NCI-H2081 treated with DMSO at 0.1 percent for 48 hours (cell line): Measurements from ENCODE around the gene KCNN3.

ENCODE experiments used
- DNase-seq: peaks from one replicate; lab custom pipeline; 2025; lab: John Stamatoyannopoulos, UW

Gene KCNN3

GRCh38 chr1:154879038-154879421 lies 8.9 kb upstream of the KCNN3 start:
- no peak for DNase-seq

- DNase-seq: no peak
These were observed 8.4 kb upstream of the KCNN3 start for GRCh38 chr1:154878371-154879037.

- DNase-seq: no peak
These were observed 7.4 kb upstream of the KCNN3 start for GRCh38 chr1:154877370-154877974.

- DNase-seq: no peak
These were observed 6.8 kb upstream of the KCNN3 start for GRCh38 chr1:154876842-154877369.

- no peak for DNase-seq
These were observed 4.4 kb upstream of the KCNN3 start for GRCh38 chr1:154874465-154874864.

GRCh38 chr1:154873321-154873950 lies 3.4 kb upstream of the KCNN3 start:
- no peak for DNase-seq

- DNase-seq: no peak
These were observed 1.3 kb upstream of the KCNN3 start for GRCh38 chr1:154871374-154871773.

- no peak for DNase-seq
These were observed 653 bp upstream of the KCNN3 start for GRCh38 chr1:154870734-154871133.

- DNase-seq: no peak
These were observed 548 bp downstream of the KCNN3 start for GRCh38 chr1:154869351-154870114.

GRCh38 chr1:154867841-154868605 lies 2.1 kb downstream of the KCNN3 start:
- DNase-seq: no peak

- DNase-seq: no peak
These were observed 2.8 kb downstream of the KCNN3 start for GRCh38 chr1:154867064-154867825.

- DNase-seq: no peak
These were observed 3.6 kb downstream of the KCNN3 start for GRCh38 chr1:154866257-154867063.

- DNase-seq: no peak
These were observed 4.4 kb downstream of the KCNN3 start for GRCh38 chr1:154865442-154866256.

- no peak for DNase-seq
These were observed 5.7 kb downstream of the KCNN3 start for GRCh38 chr1:154864189-154864975.

- no peak for DNase-seq
These were observed 6.5 kb downstream of the KCNN3 start for GRCh38 chr1:154863315-154864174.

- DNase-seq: no peak
These were observed 7.2 kb downstream of the KCNN3 start for GRCh38 chr1:154862907-154863306.

GRCh38 chr1:154861607-154862094 lies 8.4 kb downstream of the KCNN3 start:
- no peak for DNase-seq
